HG02938 (cell line): ENCODE results near the gene ADARB2.

Experiments used
- ATAC-seq: cut with Tn5 transposase; IDR thresholded peaks from one replicate; pipeline ENCODE4 v1.9.1; 2021; ENCODE audit warnings: mild to moderate bottlenecking, moderate library complexity; ENCODE audit not compliant: unreplicated experiment

ADARB2 gene

GRCh38 chr10:1664333-1664964, 72.9 kb downstream of the ADARB2 start:
- ATAC-seq, result no peak

GRCh38 chr10:1663226-1663625, 74.1 kb downstream of the ADARB2 start:
- no peak for ATAC-seq

GRCh38 chr10:1662438-1663025, 74.8 kb downstream of the ADARB2 start:
- ATAC-seq, result no peak

GRCh38 chr10:1661859-1662437, 75.4 kb downstream of the ADARB2 start:
- ATAC-seq, result no peak

- no peak for ATAC-seq
Observed at GRCh38 chr10:1661416-1661815, 75.9 kb downstream of the ADARB2 start.

- no peak for ATAC-seq
Observed at GRCh38 chr10:1660815-1661214, 76.5 kb downstream of the ADARB2 start.

- ATAC-seq, result no peak
Observed at GRCh38 chr10:1660386-1660785, 76.9 kb downstream of the ADARB2 start.

- no peak for ATAC-seq
Observed at GRCh38 chr10:1659221-1659791, 78.0 kb downstream of the ADARB2 start.

GRCh38 chr10:1658658-1659057, 78.7 kb downstream of the ADARB2 start:
- no peak for ATAC-seq

- no peak for ATAC-seq
Observed at GRCh38 chr10:1657479-1657878, 79.8 kb downstream of the ADARB2 start.

GRCh38 chr10:1655367-1655766, 82.0 kb downstream of the ADARB2 start:
- ATAC-seq, result no peak

- ATAC-seq, result no peak
Observed at GRCh38 chr10:1654811-1655356, 82.4 kb downstream of the ADARB2 start.

- no peak for ATAC-seq
Observed at GRCh38 chr10:1654247-1654646, 83.1 kb downstream of the ADARB2 start.

GRCh38 chr10:1653321-1653720, 84.0 kb downstream of the ADARB2 start:
- no peak for ATAC-seq

- ATAC-seq, result no peak
Observed at GRCh38 chr10:1652151-1652550, 85.2 kb downstream of the ADARB2 start.

GRCh38 chr10:1651270-1651966, 85.9 kb downstream of the ADARB2 start:
- ATAC-seq, result no peak

GRCh38 chr10:1650542-1651269, 86.6 kb downstream of the ADARB2 start:
- ATAC-seq, result no peak

GRCh38 chr10:1648648-1649047, 88.7 kb downstream of the ADARB2 start:
- no peak for ATAC-seq

GRCh38 chr10:1646332-1646731, 91.0 kb downstream of the ADARB2 start:
- ATAC-seq, result no peak

- ATAC-seq, result no peak
Observed at GRCh38 chr10:1645896-1646295, 91.4 kb downstream of the ADARB2 start.
